ENCODE results near the gene OXER1. TPM values are rescaled to one million over a fixed set of nuclear protein-coding genes. Genes with fewer than 3 reads are reported as not detected.

The OXER1 gene
- total RNA-seq, 1 experiment from 2014 or later, result 0.10 TPM

DNA sequence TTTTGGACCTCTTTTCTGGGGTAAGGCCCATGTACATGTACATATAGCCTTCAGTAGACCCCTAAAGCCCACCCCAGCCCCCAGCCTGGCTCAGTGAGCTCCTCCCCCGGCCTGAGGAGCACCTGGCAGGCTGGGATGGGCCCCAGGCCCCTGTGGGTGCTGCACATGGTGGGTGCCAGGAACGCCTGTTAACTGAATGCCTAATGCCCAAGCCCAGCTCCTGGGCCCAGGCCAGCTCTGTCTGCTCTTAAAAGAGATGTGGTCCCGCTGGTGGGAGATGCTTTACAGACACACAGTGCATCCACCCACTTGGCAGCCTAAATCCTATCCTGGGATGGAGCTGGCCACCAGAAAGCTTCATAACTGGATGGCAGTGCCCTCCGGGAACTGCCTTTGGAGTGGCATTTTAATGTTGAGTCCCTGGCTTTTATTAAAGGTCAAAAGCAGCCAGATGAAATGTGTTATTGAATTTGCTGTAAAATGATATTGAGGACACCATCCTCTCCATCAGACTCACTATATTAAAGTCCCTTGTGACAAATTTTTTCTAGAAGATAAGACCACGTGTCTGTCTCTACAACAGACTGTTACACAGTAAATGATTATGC is 7.7 kb upstream of the OXER1 start:
- ChIA-PET POLR2A (no interaction called here), CTCF (no interaction called here)
- Histone ChIP-seq H3K4me3 (ENCODE audit: low read depth in 2 of 2, low read length in 2 of 2) (no peak overlapping the region), H3K27me3 (ENCODE audit: control insufficient read depth, insufficient read depth, low read length) (no peaks in the 10 kb centered on the region), H3K36me3 (ENCODE audit: control insufficient read depth, insufficient read depth, low read length) (no peaks in the 10 kb centered on the region), H3K27ac (ENCODE audit: low read length) (no peak overlapping the region), H3K4me1 (ENCODE audit: control insufficient read depth, insufficient read depth, low read length) (no peaks in the 10 kb centered on the region), H3K9me3 (ENCODE audit: control insufficient read depth, insufficient read depth, low read depth, low read length) (no peaks in the 10 kb centered on the region)
- ATAC-seq, result no peak
- in situ Hi-C loops (cut with HindIII; ENCODE audit: low pct_unique_long_range_greater_than_20kb, low sequenced_read_pairs) (no loop called here), intact Hi-C loops (cut with micrococcal nuclease; ENCODE audit: unreplicated experiment) (no loop called here)
- BruUV-seq (replicated peaks), result no TSS peak
- TF ChIP-seq SIN3A (IDR thresholded peaks at IDR 0.05; ENCODE audit: borderline replicate concordance, insufficient read depth, low read depth, low read length) (no peak), TCF7L2 (IDR thresholded peaks at IDR 0.05; ENCODE audit: low read depth, low read length) (no peak), POLR2AphosphoS5 (IDR thresholded peaks at IDR 0.05; ENCODE audit: low read depth, low read length) (no peak)
- TF ChIP-seq, protein P1, sequence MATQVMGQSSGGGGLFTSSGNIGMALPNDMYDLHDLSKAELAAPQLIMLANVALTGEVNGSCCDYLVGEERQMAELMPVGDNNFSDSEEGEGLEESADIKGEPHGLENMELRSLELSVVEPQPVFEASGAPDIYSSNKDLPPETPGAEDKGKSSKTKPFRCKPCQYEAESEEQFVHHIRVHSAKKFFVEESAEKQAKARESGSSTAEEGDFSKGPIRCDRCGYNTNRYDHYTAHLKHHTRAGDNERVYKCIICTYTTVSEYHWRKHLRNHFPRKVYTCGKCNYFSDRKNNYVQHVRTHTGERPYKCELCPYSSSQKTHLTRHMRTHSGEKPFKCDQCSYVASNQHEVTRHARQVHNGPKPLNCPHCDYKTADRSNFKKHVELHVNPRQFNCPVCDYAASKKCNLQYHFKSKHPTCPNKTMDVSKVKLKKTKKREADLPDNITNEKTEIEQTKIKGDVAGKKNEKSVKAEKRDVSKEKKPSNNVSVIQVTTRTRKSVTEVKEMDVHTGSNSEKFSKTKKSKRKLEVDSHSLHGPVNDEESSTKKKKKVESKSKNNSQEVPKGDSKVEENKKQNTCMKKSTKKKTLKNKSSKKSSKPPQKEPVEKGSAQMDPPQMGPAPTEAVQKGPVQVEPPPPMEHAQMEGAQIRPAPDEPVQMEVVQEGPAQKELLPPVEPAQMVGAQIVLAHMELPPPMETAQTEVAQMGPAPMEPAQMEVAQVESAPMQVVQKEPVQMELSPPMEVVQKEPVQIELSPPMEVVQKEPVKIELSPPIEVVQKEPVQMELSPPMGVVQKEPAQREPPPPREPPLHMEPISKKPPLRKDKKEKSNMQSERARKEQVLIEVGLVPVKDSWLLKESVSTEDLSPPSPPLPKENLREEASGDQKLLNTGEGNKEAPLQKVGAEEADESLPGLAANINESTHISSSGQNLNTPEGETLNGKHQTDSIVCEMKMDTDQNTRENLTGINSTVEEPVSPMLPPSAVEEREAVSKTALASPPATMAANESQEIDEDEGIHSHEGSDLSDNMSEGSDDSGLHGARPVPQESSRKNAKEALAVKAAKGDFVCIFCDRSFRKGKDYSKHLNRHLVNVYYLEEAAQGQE (IDR thresholded peaks at IDR 0.05; ENCODE audit: insufficient read depth in 1 of 2, low read depth in 2 of 2, low read length in 1 of 2), result no peak
- TF ChIP-seq, protein P2, sequence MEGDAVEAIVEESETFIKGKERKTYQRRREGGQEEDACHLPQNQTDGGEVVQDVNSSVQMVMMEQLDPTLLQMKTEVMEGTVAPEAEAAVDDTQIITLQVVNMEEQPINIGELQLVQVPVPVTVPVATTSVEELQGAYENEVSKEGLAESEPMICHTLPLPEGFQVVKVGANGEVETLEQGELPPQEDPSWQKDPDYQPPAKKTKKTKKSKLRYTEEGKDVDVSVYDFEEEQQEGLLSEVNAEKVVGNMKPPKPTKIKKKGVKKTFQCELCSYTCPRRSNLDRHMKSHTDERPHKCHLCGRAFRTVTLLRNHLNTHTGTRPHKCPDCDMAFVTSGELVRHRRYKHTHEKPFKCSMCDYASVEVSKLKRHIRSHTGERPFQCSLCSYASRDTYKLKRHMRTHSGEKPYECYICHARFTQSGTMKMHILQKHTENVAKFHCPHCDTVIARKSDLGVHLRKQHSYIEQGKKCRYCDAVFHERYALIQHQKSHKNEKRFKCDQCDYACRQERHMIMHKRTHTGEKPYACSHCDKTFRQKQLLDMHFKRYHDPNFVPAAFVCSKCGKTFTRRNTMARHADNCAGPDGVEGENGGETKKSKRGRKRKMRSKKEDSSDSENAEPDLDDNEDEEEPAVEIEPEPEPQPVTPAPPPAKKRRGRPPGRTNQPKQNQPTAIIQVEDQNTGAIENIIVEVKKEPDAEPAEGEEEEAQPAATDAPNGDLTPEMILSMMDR (IDR thresholded peaks at IDR 0.05), result no peak
- DNase-seq (ENCODE audit: low read depth, low spot score), result no peak

DNA sequence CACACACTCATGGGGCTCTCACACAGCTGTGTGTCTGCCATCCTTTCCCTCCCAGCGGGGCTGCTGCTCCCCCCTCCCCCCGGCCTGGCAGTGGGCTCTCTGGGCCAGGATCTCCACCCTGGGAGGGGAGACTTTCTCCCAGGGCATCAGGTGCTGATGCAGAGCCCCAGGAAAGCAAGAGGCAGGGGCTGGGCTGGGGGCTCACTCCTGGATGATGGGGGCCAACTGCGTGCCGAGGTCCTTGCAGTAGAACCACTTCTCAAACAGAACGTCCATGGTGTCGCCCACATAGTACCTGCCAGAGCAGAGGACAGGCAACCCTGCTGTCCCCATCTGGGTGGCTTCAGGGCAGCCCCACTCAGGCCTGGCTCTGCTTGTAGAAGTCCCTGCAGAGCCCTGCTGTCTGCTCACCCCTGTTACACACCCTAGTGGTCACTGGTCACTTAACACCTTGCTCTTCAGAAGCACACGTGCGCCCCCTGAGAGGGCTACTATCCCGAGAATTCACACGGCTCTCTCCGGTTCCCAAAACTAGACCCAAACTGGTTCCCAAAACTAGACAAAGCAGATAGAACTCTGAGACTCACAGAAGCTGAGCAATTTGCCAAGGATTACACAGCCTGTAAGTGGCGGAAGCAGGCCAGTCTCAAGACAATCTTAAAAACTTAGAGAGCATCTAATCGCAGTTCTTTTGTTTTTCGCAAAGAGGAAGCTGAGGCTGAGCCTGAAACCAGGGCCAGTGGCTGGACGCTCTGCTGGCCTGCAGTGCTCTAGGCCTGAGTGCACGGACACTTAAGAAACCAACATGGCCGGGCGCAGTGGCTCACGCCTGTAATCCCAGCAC is 6.6 kb upstream of the OXER1 start:
- no peak for DNase-seq (ENCODE audit: low read depth, low spot score)
- peak; percentile 88 for ATAC-seq
- CTCF ChIA-PET, result no interaction called here
- BruUV-seq (replicated peaks), result no TSS peak
- no peak overlapping the region for H3K4me3 ChIP-seq (ENCODE audit: low read depth in 2 of 2, low read length in 2 of 2)
- H3K36me3 ChIP-seq (ENCODE audit: control insufficient read depth, insufficient read depth, low read length), result no peaks in the 10 kb centered on the region
- TF ChIP-seq, protein P2 (IDR thresholded peaks at IDR 0.05), result peak; percentile 82; the same call in 1 of the 2 replicates
- TF ChIP-seq POLR2AphosphoS5 (IDR thresholded peaks at IDR 0.05; ENCODE audit: low read depth, low read length), result no peak
- H3K27me3 ChIP-seq (ENCODE audit: control insufficient read depth, insufficient read depth, low read length), result no peaks in the 10 kb centered on the region
- H3K27ac ChIP-seq (ENCODE audit: low read length), result no peak overlapping the region
- no peaks in the 10 kb centered on the region for H3K9me3 ChIP-seq (ENCODE audit: control insufficient read depth, insufficient read depth, low read depth, low read length)
- intact Hi-C loops (cut with micrococcal nuclease; ENCODE audit: unreplicated experiment) (no loop called here), in situ Hi-C loops (cut with HindIII; ENCODE audit: low pct_unique_long_range_greater_than_20kb, low sequenced_read_pairs) (no loop called here)
- no peaks in the 10 kb centered on the region for H3K4me1 ChIP-seq (ENCODE audit: control insufficient read depth, insufficient read depth, low read length)
- POLR2A ChIA-PET, result no interaction called here

Measured in Panc1 (cell line).